Stimulated activated CD4-positive, alpha-beta T cell treated with anti-CD3 and anti-CD28 coated beads, Interleukin-1b, Interleukin-23, amount 100 ng/mL, for 24 hours (primary cell): ENCODE measurements around the gene LAS1L.
"Not testable (repeated sequence)": the region's sequence is repeated elsewhere in the genome, so short reads cannot be mapped to it uniquely, and the experiment has no call there.

ENCODE experiments used
- DNase-seq, 4 experiments: peaks; one replicate each; pipeline ENCODE4 v3.0.0-alpha.2; 2020; ENCODE audit warnings: low read depth in 4 of 4, low spot score in 1 of 4

LAS1L gene

GRCh38 chrX:65534450-65535292 is at the start of gene LAS1L:
Gene LAS1L (minus strand): TSS chrX:65534787. CDS start chrX:65534715, 72 bp downstream.
- peak; percentile 55 to 77 (median 70) for DNase-seq

GRCh38 chrX:65582450-65583082 is 48.0 kb upstream of the LAS1L start:
- no peak for DNase-seq

GRCh38 chrX:65581661-65582339 is 47.2 kb upstream of the LAS1L start:
- DNase-seq, result peak in 1 of 4 experiments; percentile 41

GRCh38 chrX:65578346-65578745 is 43.8 kb upstream of the LAS1L start:
- DNase-seq, result no peak

DNA sequence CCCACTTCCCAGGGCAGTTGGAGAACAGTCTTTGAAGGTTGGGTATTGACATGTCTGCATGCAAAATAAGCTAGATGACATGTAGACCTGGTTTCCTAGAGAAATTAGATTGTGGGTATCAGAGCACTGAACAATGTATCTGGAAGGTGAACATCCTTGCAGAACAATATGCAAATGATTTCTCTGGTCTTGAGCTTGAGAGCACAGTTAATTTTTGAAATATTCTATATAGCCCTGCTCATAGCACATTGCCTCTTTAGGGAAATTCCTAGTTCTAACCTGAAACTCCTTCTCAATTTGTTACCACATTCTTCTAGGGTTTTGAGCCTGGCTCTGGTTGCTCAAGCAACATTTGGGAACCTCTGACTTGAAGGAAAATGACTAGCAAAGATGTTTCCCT is 41.6 kb upstream of the LAS1L start:
- no peak for DNase-seq

DNA sequence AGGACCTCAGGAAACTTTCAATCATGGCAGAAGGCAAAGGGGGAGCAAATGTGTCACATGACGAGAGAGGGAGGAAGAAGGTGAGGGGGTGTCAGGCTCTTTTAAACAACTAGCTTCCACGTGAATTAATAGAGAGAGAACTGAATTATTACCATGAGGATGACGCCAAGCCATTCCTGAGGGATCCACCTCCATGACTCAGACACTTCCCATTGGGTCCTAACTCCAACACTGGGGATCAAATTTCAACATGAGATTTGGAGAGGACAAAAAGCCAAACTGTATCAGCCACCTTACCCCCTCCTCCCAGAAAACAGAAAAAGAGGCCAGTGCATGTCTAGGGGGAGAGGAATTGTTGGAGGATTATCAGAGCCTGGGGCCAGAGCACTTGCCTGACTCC is 40.4 kb upstream of the LAS1L start:
- no peak for DNase-seq

- no peak for DNase-seq
Observed at GRCh38 chrX:65574356-65574755, 39.8 kb upstream of the LAS1L start.

- no peak for DNase-seq
Observed at GRCh38 chrX:65572971-65573370, 38.4 kb upstream of the LAS1L start.

GRCh38 chrX:65562850-65563249 is 28.3 kb upstream of the LAS1L start:
- DNase-seq, result not testable (repeated sequence)

DNA sequence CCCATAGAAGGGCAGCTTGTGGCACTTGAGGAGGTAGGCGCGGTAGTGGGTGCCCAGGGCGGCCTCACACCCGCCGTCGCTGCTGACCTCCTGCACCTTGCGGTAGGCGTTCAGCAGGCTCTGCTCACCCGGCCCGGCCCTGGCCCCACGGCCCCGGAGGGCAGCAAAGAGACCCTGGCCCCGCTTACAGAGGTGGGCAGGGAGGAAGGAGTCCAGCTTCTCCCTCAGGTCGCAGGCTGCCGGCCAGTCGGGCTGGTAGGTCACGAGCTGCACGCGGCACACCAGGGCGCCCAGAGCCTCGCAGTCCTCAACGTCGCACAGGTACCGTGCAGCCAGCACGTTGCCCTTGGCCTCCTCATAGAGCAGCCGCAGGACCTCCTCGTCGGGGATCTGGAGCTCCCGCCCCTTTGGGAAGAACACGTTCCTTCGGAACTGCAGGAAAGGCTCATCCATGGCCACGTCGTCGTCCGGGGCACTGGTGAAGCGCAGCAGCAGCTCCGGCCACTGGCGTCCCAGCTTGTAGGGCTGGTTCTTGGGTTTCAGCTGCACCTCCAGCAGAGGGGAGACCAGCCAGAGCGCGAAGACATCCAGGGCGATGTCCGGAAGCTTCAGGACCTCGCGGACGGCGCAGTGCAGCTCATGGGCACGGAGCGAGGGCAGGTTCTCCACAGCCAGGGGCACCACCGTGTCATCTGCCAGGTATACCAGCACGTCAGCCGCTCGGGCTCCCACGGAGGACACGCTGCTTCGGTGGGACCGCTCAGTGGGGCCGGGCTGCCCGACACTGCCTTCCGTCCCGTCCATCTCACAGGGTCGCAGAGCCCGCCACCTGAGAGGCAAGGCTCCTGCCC is 17.1 kb upstream of the LAS1L start:
- DNase-seq, result no peak

DNA sequence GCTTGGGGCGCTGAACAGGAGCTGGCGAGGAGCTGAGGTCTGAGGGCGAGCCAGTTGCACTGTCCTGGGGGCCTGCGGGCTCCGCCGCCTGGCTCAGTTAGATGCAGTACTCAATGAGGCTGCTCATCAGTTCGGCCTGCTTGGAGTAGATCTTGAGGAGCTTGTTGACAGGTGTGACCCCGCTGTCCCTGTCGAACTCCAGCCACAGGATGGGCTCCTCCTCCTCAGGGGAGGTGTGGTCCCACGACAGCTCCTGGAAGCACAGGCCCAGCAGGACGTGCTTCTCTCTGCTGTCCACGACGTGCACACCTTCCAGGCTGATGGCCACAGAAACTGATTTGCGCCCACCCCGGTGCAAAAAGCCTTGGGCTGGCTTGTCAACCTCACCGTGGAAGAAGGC is 16.5 kb upstream of the LAS1L start:
- DNase-seq, result no peak

DNA sequence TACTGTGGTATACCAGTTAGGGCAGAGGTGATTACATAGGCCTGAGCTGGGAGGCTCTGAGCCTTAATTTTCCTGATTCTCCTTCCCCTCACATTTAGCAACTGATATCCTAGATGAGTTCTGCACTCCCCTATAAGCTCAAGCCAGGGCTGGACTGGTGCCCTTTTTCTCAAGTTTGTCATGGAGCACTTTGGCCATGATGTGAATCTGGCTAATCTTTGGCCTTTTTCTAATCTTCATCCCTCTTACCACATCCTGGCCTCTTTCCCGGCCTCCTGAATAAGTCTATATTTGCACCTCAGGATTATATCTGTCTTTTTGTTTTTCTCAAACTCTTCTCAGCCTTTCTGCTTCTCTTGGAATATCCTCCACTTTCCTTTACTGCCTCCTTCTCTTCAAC is 10.9 kb upstream of the LAS1L start:
- DNase-seq, result no peak

GRCh38 chrX:65537229-65537628 is 2.6 kb upstream of the LAS1L start:
- no peak for DNase-seq

DNA sequence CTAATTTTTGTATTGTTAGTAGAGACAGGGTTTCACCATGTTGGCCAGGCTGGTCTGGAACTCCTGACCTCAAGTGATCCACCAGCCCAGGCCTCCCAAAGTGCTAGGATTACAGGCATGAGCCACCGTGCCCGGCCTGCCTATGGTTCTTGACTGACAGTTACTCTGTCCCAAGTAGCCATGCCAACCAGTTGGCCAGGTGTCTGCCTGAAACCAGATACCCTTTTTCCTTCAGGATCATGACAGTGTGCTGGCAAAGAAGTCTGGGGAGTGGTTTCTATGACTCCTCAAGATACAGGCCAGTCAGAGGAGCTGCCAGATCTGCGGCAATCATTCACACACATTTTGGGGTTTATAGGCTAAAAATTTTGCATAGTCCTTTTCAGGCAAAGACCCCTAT is 1.7 kb upstream of the LAS1L start:
- no peak for DNase-seq

- no peak for DNase-seq
Observed at GRCh38 chrX:65532016-65532415, 2.6 kb downstream of the LAS1L start.

GRCh38 chrX:65528705-65529340 is 5.8 kb downstream of the LAS1L start:
- DNase-seq, result peak in 2 of 4 experiments; percentile 12 to 54

DNA sequence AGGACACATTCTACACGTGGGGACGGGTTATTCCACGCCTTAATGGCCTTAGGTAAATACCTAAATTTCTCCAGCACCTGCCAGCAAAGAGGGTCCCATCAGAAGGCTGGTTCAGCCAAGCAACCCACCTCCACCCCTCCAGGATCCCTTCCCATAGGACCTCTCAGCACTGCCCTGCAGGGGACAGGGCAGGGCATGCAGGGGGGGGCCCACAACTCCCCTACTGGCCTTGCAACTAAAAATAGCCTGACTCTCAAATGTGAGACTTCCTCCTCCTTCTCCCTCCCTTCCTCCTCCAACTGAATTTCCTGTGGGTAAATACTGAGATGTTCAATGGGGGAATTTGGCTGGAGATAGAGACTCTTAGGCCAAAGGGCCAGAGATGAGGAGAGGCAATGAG is 6.3 kb downstream of the LAS1L start:
- DNase-seq, result no peak

DNA sequence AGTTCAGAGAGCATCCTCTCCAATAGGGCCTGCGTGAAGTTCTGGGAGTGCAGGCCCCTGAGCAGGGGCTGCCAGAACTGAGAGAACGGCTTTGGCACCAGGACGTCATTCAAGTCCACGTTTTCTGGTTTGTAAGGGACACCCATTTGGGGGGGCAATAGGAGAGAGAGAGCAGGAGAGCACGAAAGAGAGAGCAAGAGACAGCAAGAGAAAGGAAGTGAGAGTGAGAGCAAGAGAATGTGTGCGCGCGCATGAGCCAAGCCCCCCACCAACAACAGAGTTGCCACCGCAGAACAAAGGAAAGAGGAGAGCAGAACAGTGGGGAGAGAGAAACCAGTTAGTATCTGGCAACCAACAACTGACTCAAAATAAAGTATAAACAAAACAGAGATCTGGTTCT is 10.4 kb downstream of the LAS1L start:
- no peak for DNase-seq

DNA sequence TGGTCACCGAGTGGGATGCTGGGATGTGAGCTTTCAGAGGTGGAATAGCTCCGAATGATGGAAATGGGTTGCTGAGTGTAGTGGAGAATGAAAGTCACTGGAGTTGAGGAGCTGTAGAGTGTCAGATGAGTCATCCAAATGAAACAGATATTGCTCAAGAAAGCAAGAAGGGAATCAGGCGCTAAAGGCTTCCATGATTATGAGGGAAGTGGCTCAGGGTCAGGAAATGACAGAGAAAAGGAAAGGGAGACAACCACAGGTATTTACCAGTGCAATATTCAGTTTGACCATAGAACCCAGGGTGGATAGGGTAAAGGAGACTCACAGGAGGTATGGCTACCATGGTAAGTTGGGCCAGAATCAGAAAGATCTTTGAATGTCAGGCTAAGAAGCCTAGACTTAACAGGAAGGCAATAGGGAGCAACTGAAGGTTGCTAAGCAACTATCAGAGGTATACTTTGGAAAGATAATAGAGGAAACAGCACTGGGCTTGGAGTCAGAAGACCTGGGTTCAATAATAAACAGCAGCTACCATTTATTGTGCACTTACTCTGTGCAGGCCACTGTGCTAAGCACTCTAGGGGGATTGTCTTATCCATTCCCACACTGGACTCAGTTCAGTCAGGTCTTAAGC is 11.7 kb downstream of the LAS1L start:
- DNase-seq, result no peak

DNA sequence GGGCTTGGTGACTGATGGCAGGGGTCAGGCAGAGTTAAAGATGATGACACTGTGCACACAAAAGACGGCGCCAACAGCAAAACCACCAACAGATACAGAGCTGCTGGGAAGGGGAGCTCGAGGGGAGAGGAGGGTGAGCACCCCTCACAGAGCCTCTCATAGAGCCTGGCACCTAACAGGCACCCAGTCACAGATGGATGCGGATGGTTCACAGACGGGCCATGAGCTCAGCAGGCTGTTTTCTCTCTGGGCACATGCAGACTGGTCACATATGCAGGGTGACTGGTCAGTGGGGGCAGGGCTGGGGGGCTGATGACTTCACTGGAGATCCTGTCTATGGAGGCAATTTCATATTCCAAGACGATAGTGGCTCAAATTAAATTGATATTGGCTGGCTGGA is 15.1 kb downstream of the LAS1L start:
- DNase-seq, result not testable (repeated sequence)
